Upper lobe of left lung (tissue), 4 donors: ENCODE measurements around the gene TUSC2.

Source experiments
- CTCF ChIP-seq, 6 experiments: fragments of 450-650 bp in 4 of 6; fragments of 200-600 bp in 2 of 6; sonication (generic) in 2 of 6; IDR thresholded peaks; one replicate each; pipeline ENCODE4 v1.5.1; 2016 to 2019; ENCODE audit warnings: antibody characterized with exemption in 6 of 6
- EP300 ChIP-seq, 4 donors: sonication (generic); formaldehyde crosslinking; IDR thresholded peaks; one replicate each; pipeline ENCODE4 v1.5.1; 2017; ENCODE audit warnings: antibody characterized with exemption in 4 of 4, control low read depth in 2 of 4
- POLR2A ChIP-seq, 4 donors: fragments of 450-650 bp; IDR thresholded peaks; one replicate each; pipeline ENCODE4 v1.5.1; 2016 to 2017; ENCODE audit warnings: antibody characterized with exemption in 4 of 4, mild to moderate bottlenecking in 2 of 4
- POLR2AphosphoS5 ChIP-seq, 2 donors: sonication (generic); formaldehyde crosslinking; IDR thresholded peaks; one replicate each; pipeline ENCODE4 v1.5.1; 2017; ENCODE audit warnings: antibody characterized with exemption in 2 of 2

GRCh38 chr3:50327129-50327528 is 894 bp downstream of the TUSC2 start:
- TF ChIP-seq CTCF (IDR thresholded peaks at IDR 0.05) (no peak), POLR2AphosphoS5 (IDR thresholded peaks at IDR 0.05) (no peak), POLR2A (IDR thresholded peaks at IDR 0.05) (no peak), EP300 (IDR thresholded peaks at IDR 0.05) (no peak)
